AG04450 (cell line): ENCODE measurements around the gene MRPS12. TPM values are rescaled to one million over a fixed set of nuclear protein-coding genes. Genes with fewer than 3 reads are reported as not detected.

ENCODE experiments used
- CTCF ChIA-PET: fragments of 300-600, 350-600 bp; formaldehyde crosslinking; extraction: SDS; loops from one replicate; lab custom pipeline; 2022; ENCODE audit warnings: antibody characterized with exemption, inconsistent platforms; lab: Charles Lee
- POLR2A ChIA-PET: fragments of 350-600 bp; formaldehyde crosslinking; extraction: SDS; loops from one replicate; lab custom pipeline; 2021; ENCODE audit warnings: antibody characterized with exemption, inconsistent platforms; lab: Yijun Ruan, JAX
- DNase-seq: peaks from one replicate; pipeline ENCODE4 v3.0.0-alpha.2; 2011; ENCODE audit warnings: low read depth, low spot score
- H3K27ac ChIP-seq: one replicate; pipeline ENCODE4 v1.5.1; 2012; ENCODE audit warnings: low read depth, low read length, control low read depth
- H3K27me3 ChIP-seq: one replicate; pipeline ENCODE4 v1.6.0; 2012; ENCODE audit warnings: low read length; ENCODE audit not compliant: control insufficient read depth, insufficient read depth
- H3K4me3 ChIP-seq: 2 replicates; pipeline ENCODE4 v1.5.1; 2011; ENCODE audit warnings: mild to moderate bottlenecking, low read depth, low read length, control low read depth
- H3K9me3 ChIP-seq: 2 replicates; pipeline ENCODE4 v1.5.1; 2012; ENCODE audit warnings: low read length; ENCODE audit not compliant: control insufficient read depth, insufficient read depth
- CTCF ChIP-seq: IDR thresholded peaks from 2 replicates; pipeline ENCODE4 v1.5.1; 2011; ENCODE audit warnings: low read depth, low read length, control low read depth, inconsistent platforms
- polyA plus RNA-seq: library from polyadenylated mRNA; depleted of rRNA; stranded (reverse); fragments of >200 nt; gene quantifications from 2 replicates; pipeline ENCODE4 v1.2.3, GENCODE V29; 2011

Gene MRPS12
- polyA plus RNA-seq, 1 experiment: 19.7 TPM

GRCh38 chr19:38918526-38918925 is 12.2 kb upstream of the MRPS12 start:
- Histone ChIP-seq H3K9me3 (no peaks in the 10 kb centered on the region; the same call in 1 of the 2 replicates), H3K4me3 (no peak overlapping the region), H3K27me3 (no peaks in the 10 kb centered on the region), H3K27ac (no peak overlapping the region)
- DNase-seq: no peak
- ChIA-PET POLR2A (no interaction called here), CTCF (interaction anchor here (2.9 kb wide), 1 partner anchor 12 kb away, joined by 17 read pairs; the partner anchor contains the start of genes MRPS12 and SARS2)
- TF ChIP-seq CTCF: no peak

GRCh38 chr19:38919837-38920601 is 10.7 kb upstream of the MRPS12 start:
- CTCF ChIA-PET: interaction anchor here (0.6 kb wide), 1 partner anchor 11 kb away, joined by 3 read pairs; the partner anchor contains the start of genes MRPS12 and SARS2
- Histone ChIP-seq H3K4me3 (no peak overlapping the region), H3K27me3 (no peaks in the 10 kb centered on the region), H3K9me3 (no peaks in the 10 kb centered on the region; the same call in 1 of the 2 replicates), H3K27ac (no peak overlapping the region)
- DNase-seq: no peak
- POLR2A ChIA-PET: no interaction called here
- no peak for TF ChIP-seq CTCF

- no peak for DNase-seq
- Histone ChIP-seq H3K4me3 (no peak overlapping the region), H3K27ac (no peak overlapping the region), H3K27me3 (no peaks in the 10 kb centered on the region), H3K9me3 (no peaks in the 10 kb centered on the region; the same call in 1 of the 2 replicates)
- ChIA-PET CTCF (no interaction called here), POLR2A (interaction anchor here (1.7 kb wide), 1 partner anchor 21 kb away, joined by 5 read pairs; the partner anchor contains the start of genes NFKBIB and SIRT2)
- TF ChIP-seq CTCF: no peak
Measured at GRCh38 chr19:38920602-38921419, 9.9 kb upstream of the MRPS12 start.

GRCh38 chr19:38921420-38922274 is 9.1 kb upstream of the MRPS12 start:
- TF ChIP-seq CTCF: no peak
- Histone ChIP-seq H3K4me3 (no peak overlapping the region), H3K9me3 (no peaks in the 10 kb centered on the region; the same call in 1 of the 2 replicates), H3K27ac (no peak overlapping the region), H3K27me3 (no peaks in the 10 kb centered on the region)
- ChIA-PET CTCF (no interaction called here), POLR2A (interaction anchor here (1.7 kb wide), 1 partner anchor 21 kb away, joined by 5 read pairs; the partner anchor contains the start of genes NFKBIB and SIRT2)
- no peak for DNase-seq
